ENCODE data around the gene EPS15.

EPS15 gene

GRCh38 chr1:51347398-51348146, 171.5 kb downstream of the EPS15 start:
- no peak for DNase-seq
- Mint-ChIP-seq H3K4me3 (no peak overlapping the region), H3K4me1 (ENCODE audit: low read depth in 2 of 2) (peaks cover 4 to 5% of the 10 kb centered on the region in 2 donors), H3K9me3 (no peaks in the 10 kb centered on the region), H3K27me3 (peaks cover 17 to 33% of the 10 kb centered on the region in 2 donors), H3K27ac (no peak overlapping the region), H3K36me3 (ENCODE audit: insufficient read depth) (peaks cover 3% of the 10 kb centered on the region)
- no peak for ATAC-seq (replicated peaks)

- H3K36me3 Mint-ChIP-seq (ENCODE audit: insufficient read depth), result peaks cover 3% of the 10 kb centered on the region
- peaks cover 4 to 5% of the 10 kb centered on the region in 2 donors for H3K4me1 Mint-ChIP-seq (ENCODE audit: low read depth in 2 of 2)
- no peak overlapping the region for H3K4me3 Mint-ChIP-seq
- no peaks in the 10 kb centered on the region for H3K9me3 Mint-ChIP-seq
- no peak overlapping the region for H3K27ac Mint-ChIP-seq
- H3K27me3 Mint-ChIP-seq, result peaks cover 28 to 45% of the 10 kb centered on the region in 2 donors
- ATAC-seq (replicated peaks) (no peak), DNase-seq (no peak)
These were observed 172.8 kb downstream of the EPS15 start for GRCh38 chr1:51346086-51346942.

GRCh38 chr1:51345300-51345687, 173.8 kb downstream of the EPS15 start:
- DNase-seq (no peak), ATAC-seq (replicated peaks) (no peak)
- Mint-ChIP-seq H3K27me3 (peaks cover 28 to 45% of the 10 kb centered on the region in 2 donors), H3K9me3 (no peaks in the 10 kb centered on the region), H3K4me1 (ENCODE audit: low read depth in 2 of 2) (peaks cover 4 to 5% of the 10 kb centered on the region in 2 donors), H3K27ac (no peak overlapping the region), H3K36me3 (ENCODE audit: insufficient read depth) (no peaks in the 10 kb centered on the region), H3K4me3 (no peak overlapping the region)

- no peak overlapping the region for H3K27ac Mint-ChIP-seq
- no peak overlapping the region for H3K4me3 Mint-ChIP-seq
- no peak for DNase-seq
- H3K27me3 Mint-ChIP-seq, result peaks cover 28 to 49% of the 10 kb centered on the region in 2 donors
- H3K9me3 Mint-ChIP-seq, result no peaks in the 10 kb centered on the region
- no peaks in the 10 kb centered on the region for H3K36me3 Mint-ChIP-seq (ENCODE audit: insufficient read depth)
- H3K4me1 Mint-ChIP-seq (ENCODE audit: low read depth in 2 of 2), result peaks cover 4 to 5% of the 10 kb centered on the region in 2 donors
- no peak for ATAC-seq (replicated peaks)
These were observed 174.3 kb downstream of the EPS15 start for GRCh38 chr1:51344602-51345299.

- Mint-ChIP-seq H3K27me3 (peaks cover 28 to 55% of the 10 kb centered on the region in 2 donors), H3K27ac (no peak overlapping the region), H3K36me3 (ENCODE audit: insufficient read depth) (no peaks in the 10 kb centered on the region), H3K4me3 (no peak overlapping the region), H3K9me3 (no peaks in the 10 kb centered on the region), H3K4me1 (ENCODE audit: low read depth in 2 of 2) (peaks cover 4 to 5% of the 10 kb centered on the region in 2 donors)
- ATAC-seq (replicated peaks) (no peak), DNase-seq (no peak)
These were observed 174.8 kb downstream of the EPS15 start for GRCh38 chr1:51344276-51344601.

- Mint-ChIP-seq H3K27ac (no peak overlapping the region), H3K9me3 (no peaks in the 10 kb centered on the region), H3K27me3 (peaks cover 28 to 61% of the 10 kb centered on the region in 2 donors), H3K36me3 (ENCODE audit: insufficient read depth) (no peaks in the 10 kb centered on the region), H3K4me3 (no peak overlapping the region), H3K4me1 (ENCODE audit: low read depth in 2 of 2) (peaks cover 4 to 5% of the 10 kb centered on the region in 2 donors)
- no peak for ATAC-seq (replicated peaks)
- DNase-seq, result no peak
These were observed 175.4 kb downstream of the EPS15 start for GRCh38 chr1:51343624-51344023.

- Mint-ChIP-seq H3K4me3 (no peak overlapping the region), H3K27ac (no peak overlapping the region), H3K4me1 (ENCODE audit: low read depth in 2 of 2) (peaks cover 4 to 5% of the 10 kb centered on the region in 2 donors), H3K27me3 (peaks cover 32 to 70% of the 10 kb centered on the region in 2 donors), H3K36me3 (ENCODE audit: insufficient read depth) (no peaks in the 10 kb centered on the region), H3K9me3 (no peaks in the 10 kb centered on the region)
- DNase-seq (no peak), ATAC-seq (replicated peaks) (no peak)
These were observed 176.4 kb downstream of the EPS15 start for GRCh38 chr1:51342591-51343206.

GRCh38 chr1:51341876-51342496, 177.1 kb downstream of the EPS15 start:
- H3K4me1 Mint-ChIP-seq (ENCODE audit: low read depth in 2 of 2), result peaks cover 4 to 5% of the 10 kb centered on the region in 2 donors
- no peaks in the 10 kb centered on the region for H3K36me3 Mint-ChIP-seq (ENCODE audit: insufficient read depth)
- no peaks in the 10 kb centered on the region for H3K9me3 Mint-ChIP-seq
- no peak for DNase-seq
- peaks cover 32 to 72% of the 10 kb centered on the region in 2 donors for H3K27me3 Mint-ChIP-seq
- H3K27ac Mint-ChIP-seq, result no peak overlapping the region
- no peak for ATAC-seq (replicated peaks)
- no peak overlapping the region for H3K4me3 Mint-ChIP-seq

GRCh38 chr1:51340380-51340779, 178.7 kb downstream of the EPS15 start:
- H3K36me3 Mint-ChIP-seq (ENCODE audit: insufficient read depth), result no peaks in the 10 kb centered on the region
- H3K27me3 Mint-ChIP-seq, result peaks cover 32 to 61% of the 10 kb centered on the region in 2 donors
- no peak overlapping the region for H3K27ac Mint-ChIP-seq
- DNase-seq, result no peak
- no peaks in the 10 kb centered on the region for H3K9me3 Mint-ChIP-seq
- no peak for ATAC-seq (replicated peaks)
- H3K4me3 Mint-ChIP-seq, result no peak overlapping the region
- peaks cover 3 to 4% of the 10 kb centered on the region in 2 donors for H3K4me1 Mint-ChIP-seq (ENCODE audit: low read depth in 2 of 2)

- H3K27ac Mint-ChIP-seq, result no peak overlapping the region
- no peak for ATAC-seq (replicated peaks)
- no peak overlapping the region for H3K4me3 Mint-ChIP-seq
- no peak for DNase-seq
- H3K4me1 Mint-ChIP-seq (ENCODE audit: low read depth in 2 of 2), result no peaks in the 10 kb centered on the region
- no peaks in the 10 kb centered on the region for H3K36me3 Mint-ChIP-seq (ENCODE audit: insufficient read depth)
- peaks cover 9 to 36% of the 10 kb centered on the region in 2 donors for H3K27me3 Mint-ChIP-seq
- no peaks in the 10 kb centered on the region for H3K9me3 Mint-ChIP-seq
These were observed 182.4 kb downstream of the EPS15 start for GRCh38 chr1:51336711-51337110.

- H3K27ac Mint-ChIP-seq, result no peak overlapping the region
- H3K36me3 Mint-ChIP-seq (ENCODE audit: insufficient read depth), result no peaks in the 10 kb centered on the region
- H3K4me1 Mint-ChIP-seq (ENCODE audit: low read depth in 2 of 2), result peaks cover 3 to 4% of the 10 kb centered on the region in 2 donors
These were observed 183.1 kb downstream of the EPS15 start for GRCh38 chr1:51336004-51336403.

GRCh38 chr1:51331206-51332100, 187.6 kb downstream of the EPS15 start:
- no peak for DNase-seq
- H3K4me3 Mint-ChIP-seq, result peak overlapping the region; percentile 86 to 87
- no peaks in the 10 kb centered on the region for H3K36me3 Mint-ChIP-seq (ENCODE audit: insufficient read depth)
- no peak for ATAC-seq (replicated peaks)
- H3K4me1 Mint-ChIP-seq (ENCODE audit: low read depth in 2 of 2), result peaks cover 8 to 9% of the 10 kb centered on the region in 2 donors
- peak overlapping the region in 1 of 2 donors; percentile 86 for H3K27ac Mint-ChIP-seq
- H3K9me3 Mint-ChIP-seq, result no peaks in the 10 kb centered on the region
- H3K27me3 Mint-ChIP-seq, result peaks cover 41 to 43% of the 10 kb centered on the region in 2 donors

More at GRCh38 chr1:51336004-51336403, 183.1 kb downstream of the EPS15 start:
- no peak for ATAC-seq (replicated peaks)
- DNase-seq, result no peak
- Mint-ChIP-seq H3K27me3 (peaks cover 14 to 39% of the 10 kb centered on the region in 2 donors), H3K4me3 (no peak overlapping the region), H3K9me3 (no peaks in the 10 kb centered on the region)
